ENCODE data around the gene GPR148.

The GPR148 gene

DNA sequence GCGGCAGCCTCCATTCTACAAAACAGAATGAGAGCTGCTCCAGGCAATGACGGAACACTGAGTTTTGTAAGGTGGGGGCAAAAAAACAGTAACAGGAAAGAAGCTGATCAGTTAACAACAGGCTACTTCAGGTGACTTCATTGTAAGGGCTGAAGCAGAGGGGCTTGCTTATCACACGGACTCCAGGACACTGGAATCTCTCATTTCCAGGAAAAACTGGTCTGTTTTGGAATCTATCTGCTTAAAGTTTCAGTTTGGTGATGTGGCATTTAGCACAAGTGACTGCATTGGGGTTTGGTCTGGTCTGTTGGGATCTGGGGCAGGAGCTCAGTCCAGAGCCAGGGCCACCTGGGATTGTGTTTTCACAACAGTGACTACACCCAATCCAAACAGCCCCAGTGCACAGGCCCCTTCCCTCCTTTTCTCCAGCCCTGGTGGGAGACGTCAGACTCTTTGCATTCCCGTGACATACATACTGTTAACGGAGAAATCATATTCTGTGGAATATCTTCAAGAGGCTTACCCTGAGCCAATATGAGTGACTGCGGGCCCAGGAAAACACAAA, 40.6 kb downstream of the GPR148 start:
- DNase-seq: no peak

DNA sequence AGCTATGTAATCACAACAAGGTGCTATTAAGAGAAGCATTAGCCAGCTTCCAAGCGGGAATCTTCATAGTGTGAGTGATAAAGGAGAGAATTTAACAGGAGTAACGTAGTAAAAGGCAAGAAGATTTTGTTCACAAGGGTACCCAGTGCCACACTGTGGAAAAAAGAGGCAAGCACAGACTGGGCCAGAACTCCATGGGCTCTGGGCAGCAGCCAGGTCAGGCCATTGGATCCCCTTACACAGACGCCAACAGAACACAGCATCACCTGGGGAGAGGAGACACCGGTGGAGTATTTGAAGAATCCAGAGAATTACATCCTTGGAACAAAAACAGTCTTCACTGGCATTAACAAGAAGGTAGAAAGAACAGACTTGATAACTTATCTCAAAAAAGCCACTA, 47.7 kb downstream of the GPR148 start:
- no peak for DNase-seq

DNA sequence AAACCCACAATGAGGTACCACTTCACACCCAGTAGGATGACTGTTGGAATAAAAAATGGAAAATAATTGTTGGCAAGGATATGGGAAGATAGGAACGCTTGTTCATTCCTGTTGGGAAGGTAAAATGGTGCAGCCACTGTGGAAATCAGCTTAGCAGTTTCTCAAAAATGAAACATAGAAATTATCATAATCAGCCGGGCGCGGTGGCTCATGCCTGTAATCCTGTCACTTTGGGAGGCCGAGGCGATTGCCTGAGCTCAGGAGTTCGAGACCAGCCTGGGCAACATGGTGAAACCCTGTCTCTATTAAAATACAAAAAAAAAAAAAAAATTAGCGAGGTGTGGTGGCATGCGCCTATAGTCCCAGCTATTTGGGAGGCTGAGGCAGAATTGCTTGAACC, 49.9 kb downstream of the GPR148 start:
- no peak for DNase-seq

Data from NCI-H2171 treated with DMSO at 0.1 percent for 48 hours (cell line).